ENCODE results near the gene ATG14.
"Not testable (repeated sequence)": the region's sequence is repeated elsewhere in the genome, so short reads cannot be mapped to it uniquely, and the experiment has no call there.

The ATG14 gene

GRCh38 chr14:55347040-55347439 lies 64.6 kb downstream of the ATG14 start:
- Histone ChIP-seq H3K27ac (ENCODE audit: insufficient read depth, low read length, poor library complexity, severe bottlenecking) (no peak overlapping the region), H3K4me1 (ENCODE audit: control insufficient read depth, insufficient read depth, low read length, poor library complexity, severe bottlenecking) (peaks cover 4% of the 10 kb centered on the region), H3K36me3 (ENCODE audit: control insufficient read depth, insufficient read depth, low read length) (peaks cover 15% of the 10 kb centered on the region), H3K27me3 (replicated peaks; ENCODE audit: control insufficient read depth, insufficient read depth, low read length, poor library complexity, severe bottlenecking) (no peaks in the 10 kb centered on the region), H3K4me3 (ENCODE audit: insufficient read depth, low read depth, low read length, poor library complexity, severe bottlenecking) (no peak overlapping the region), H3K9me3 (ENCODE audit: control insufficient read depth, low read length) (no peaks in the 10 kb centered on the region)
- DNase-seq, result no peak

GRCh38 chr14:55344582-55345163 lies 67.0 kb downstream of the ATG14 start:
- H3K4me3 ChIP-seq (ENCODE audit: insufficient read depth, low read depth, low read length, poor library complexity, severe bottlenecking); H3K9me3 ChIP-seq (ENCODE audit: control insufficient read depth, low read length); H3K4me1 ChIP-seq (ENCODE audit: control insufficient read depth, insufficient read depth, low read length, poor library complexity, severe bottlenecking); H3K27ac ChIP-seq (ENCODE audit: insufficient read depth, low read length, poor library complexity, severe bottlenecking); H3K36me3 ChIP-seq (ENCODE audit: control insufficient read depth, insufficient read depth, low read length); DNase-seq; H3K27me3 ChIP-seq (replicated peaks; ENCODE audit: control insufficient read depth, insufficient read depth, low read length, poor library complexity, severe bottlenecking): not testable (repeated sequence)

DNA sequence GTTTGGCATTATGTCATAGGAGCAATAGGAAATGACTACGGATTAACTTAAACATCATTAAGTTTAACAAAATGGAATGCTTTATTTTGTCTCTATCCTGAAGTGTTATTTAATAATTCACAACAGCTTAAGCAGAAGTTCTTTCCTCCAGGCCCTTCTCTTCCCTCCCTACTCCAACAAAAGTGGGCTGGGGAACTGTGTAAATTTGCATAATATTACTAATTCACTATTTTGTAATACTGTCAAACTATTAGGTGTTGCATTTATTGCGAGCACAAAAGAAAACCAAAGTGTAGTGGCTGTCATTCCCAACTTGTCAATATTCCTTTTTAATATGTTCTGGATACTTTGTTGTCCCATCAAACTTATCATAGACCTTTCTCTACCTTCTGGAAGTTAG lies 69.8 kb downstream of the ATG14 start:
- H3K27ac ChIP-seq (ENCODE audit: insufficient read depth, low read length, poor library complexity, severe bottlenecking), result no peak overlapping the region
- no peaks in the 10 kb centered on the region for H3K9me3 ChIP-seq (ENCODE audit: control insufficient read depth, low read length)
- no peak overlapping the region for H3K4me3 ChIP-seq (ENCODE audit: insufficient read depth, low read depth, low read length, poor library complexity, severe bottlenecking)
- DNase-seq, result no peak
- H3K27me3 ChIP-seq (replicated peaks; ENCODE audit: control insufficient read depth, insufficient read depth, low read length, poor library complexity, severe bottlenecking), result no peaks in the 10 kb centered on the region
- no peaks in the 10 kb centered on the region for H3K36me3 ChIP-seq (ENCODE audit: control insufficient read depth, insufficient read depth, low read length)
- peaks cover 20% of the 10 kb centered on the region for H3K4me1 ChIP-seq (ENCODE audit: control insufficient read depth, insufficient read depth, low read length, poor library complexity, severe bottlenecking)

DNA sequence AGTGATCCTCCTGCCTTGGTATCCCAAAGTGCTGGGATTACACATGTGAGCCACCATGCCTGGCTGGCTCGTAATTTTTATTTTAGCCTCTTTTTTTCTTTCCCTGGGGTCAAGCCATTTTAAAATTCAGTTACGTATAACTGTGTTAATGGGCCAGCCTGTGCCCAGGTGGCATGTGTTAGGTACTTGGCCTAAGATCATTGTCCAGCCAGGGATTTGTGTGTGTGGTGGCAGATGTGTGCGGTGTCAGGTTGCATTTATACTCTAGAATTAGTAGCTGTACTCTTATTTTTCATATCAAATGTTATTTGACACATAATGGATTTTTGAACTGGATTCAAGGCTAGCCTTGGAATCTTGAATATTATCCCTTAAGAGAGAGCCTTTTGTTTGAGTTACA lies 71.1 kb downstream of the ATG14 start:
- DNase-seq, result no peak
- Histone ChIP-seq H3K9me3 (ENCODE audit: control insufficient read depth, low read length) (no peaks in the 10 kb centered on the region), H3K27ac (ENCODE audit: insufficient read depth, low read length, poor library complexity, severe bottlenecking) (no peak overlapping the region), H3K36me3 (ENCODE audit: control insufficient read depth, insufficient read depth, low read length) (no peaks in the 10 kb centered on the region), H3K4me3 (ENCODE audit: insufficient read depth, low read depth, low read length, poor library complexity, severe bottlenecking) (no peak overlapping the region), H3K27me3 (replicated peaks; ENCODE audit: control insufficient read depth, insufficient read depth, low read length, poor library complexity, severe bottlenecking) (no peaks in the 10 kb centered on the region), H3K4me1 (ENCODE audit: control insufficient read depth, insufficient read depth, low read length, poor library complexity, severe bottlenecking) (peaks cover 33% of the 10 kb centered on the region)

GRCh38 chr14:55339770-55340169 lies 71.9 kb downstream of the ATG14 start:
- no peak overlapping the region for H3K27ac ChIP-seq (ENCODE audit: insufficient read depth, low read length, poor library complexity, severe bottlenecking)
- no peak for DNase-seq
- no peaks in the 10 kb centered on the region for H3K36me3 ChIP-seq (ENCODE audit: control insufficient read depth, insufficient read depth, low read length)
- peaks cover 39% of the 10 kb centered on the region for H3K4me1 ChIP-seq (ENCODE audit: control insufficient read depth, insufficient read depth, low read length, poor library complexity, severe bottlenecking)
- H3K9me3 ChIP-seq (ENCODE audit: control insufficient read depth, low read length), result no peaks in the 10 kb centered on the region
- H3K27me3 ChIP-seq (replicated peaks; ENCODE audit: control insufficient read depth, insufficient read depth, low read length, poor library complexity, severe bottlenecking), result no peaks in the 10 kb centered on the region
- no peak overlapping the region for H3K4me3 ChIP-seq (ENCODE audit: insufficient read depth, low read depth, low read length, poor library complexity, severe bottlenecking)

DNA sequence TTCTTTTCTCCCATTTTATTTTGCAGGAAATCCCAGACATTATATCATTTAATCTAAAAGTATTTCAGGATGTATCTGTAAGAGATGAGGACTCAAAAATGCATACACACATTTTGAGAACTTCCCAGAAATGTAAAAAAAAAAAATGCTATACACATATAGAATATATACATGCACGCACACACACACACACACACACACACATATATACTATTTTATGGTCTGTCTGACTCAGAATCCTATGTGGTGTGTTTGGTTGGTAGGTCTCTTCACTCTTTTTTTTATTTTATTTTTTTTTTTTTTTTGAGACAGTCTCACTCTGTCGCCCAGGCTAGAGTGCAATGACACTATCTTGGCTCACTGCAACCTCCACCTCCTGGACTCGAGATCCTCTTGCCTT lies 74.9 kb downstream of the ATG14 start:
- no peaks in the 10 kb centered on the region for H3K36me3 ChIP-seq (ENCODE audit: control insufficient read depth, insufficient read depth, low read length)
- no peaks in the 10 kb centered on the region for H3K27me3 ChIP-seq (replicated peaks; ENCODE audit: control insufficient read depth, insufficient read depth, low read length, poor library complexity, severe bottlenecking)
- H3K9me3 ChIP-seq (ENCODE audit: control insufficient read depth, low read length), result no peaks in the 10 kb centered on the region
- DNase-seq, result no peak
- H3K4me3 ChIP-seq (ENCODE audit: insufficient read depth, low read depth, low read length, poor library complexity, severe bottlenecking), result no peak overlapping the region
- peak overlapping the region; percentile 19 for H3K27ac ChIP-seq (ENCODE audit: insufficient read depth, low read length, poor library complexity, severe bottlenecking)
- H3K4me1 ChIP-seq (ENCODE audit: control insufficient read depth, insufficient read depth, low read length, poor library complexity, severe bottlenecking), result peaks cover 50% of the 10 kb centered on the region

DNA sequence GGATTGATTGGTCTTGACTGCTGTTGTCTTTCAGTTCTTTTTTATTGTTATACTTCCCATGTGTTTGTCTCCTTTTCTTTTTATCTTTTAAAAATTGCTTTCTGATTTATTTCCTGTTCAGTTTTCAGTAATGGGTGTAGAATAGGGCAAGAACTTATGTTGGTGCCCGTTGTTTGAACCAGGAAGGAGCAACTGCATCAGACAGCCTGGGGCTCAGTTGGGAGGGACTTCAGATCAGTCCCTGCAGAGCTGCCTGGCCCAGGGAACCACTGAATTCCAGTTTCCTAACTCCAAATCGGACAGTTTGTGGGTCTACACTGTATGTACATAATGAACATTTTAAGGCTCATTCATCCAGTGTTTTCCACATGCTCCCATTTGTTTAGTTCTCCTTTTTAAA lies 75.5 kb downstream of the ATG14 start:
- Histone ChIP-seq H3K27me3 (replicated peaks; ENCODE audit: control insufficient read depth, insufficient read depth, low read length, poor library complexity, severe bottlenecking) (no peaks in the 10 kb centered on the region), H3K27ac (ENCODE audit: insufficient read depth, low read length, poor library complexity, severe bottlenecking) (peak overlapping the region; percentile 23), H3K36me3 (ENCODE audit: control insufficient read depth, insufficient read depth, low read length) (no peaks in the 10 kb centered on the region), H3K4me3 (ENCODE audit: insufficient read depth, low read depth, low read length, poor library complexity, severe bottlenecking) (no peak overlapping the region), H3K9me3 (ENCODE audit: control insufficient read depth, low read length) (no peaks in the 10 kb centered on the region), H3K4me1 (ENCODE audit: control insufficient read depth, insufficient read depth, low read length, poor library complexity, severe bottlenecking) (peaks cover 50% of the 10 kb centered on the region)
- peak in 1 of 3 donors; percentile 29 for DNase-seq

DNA sequence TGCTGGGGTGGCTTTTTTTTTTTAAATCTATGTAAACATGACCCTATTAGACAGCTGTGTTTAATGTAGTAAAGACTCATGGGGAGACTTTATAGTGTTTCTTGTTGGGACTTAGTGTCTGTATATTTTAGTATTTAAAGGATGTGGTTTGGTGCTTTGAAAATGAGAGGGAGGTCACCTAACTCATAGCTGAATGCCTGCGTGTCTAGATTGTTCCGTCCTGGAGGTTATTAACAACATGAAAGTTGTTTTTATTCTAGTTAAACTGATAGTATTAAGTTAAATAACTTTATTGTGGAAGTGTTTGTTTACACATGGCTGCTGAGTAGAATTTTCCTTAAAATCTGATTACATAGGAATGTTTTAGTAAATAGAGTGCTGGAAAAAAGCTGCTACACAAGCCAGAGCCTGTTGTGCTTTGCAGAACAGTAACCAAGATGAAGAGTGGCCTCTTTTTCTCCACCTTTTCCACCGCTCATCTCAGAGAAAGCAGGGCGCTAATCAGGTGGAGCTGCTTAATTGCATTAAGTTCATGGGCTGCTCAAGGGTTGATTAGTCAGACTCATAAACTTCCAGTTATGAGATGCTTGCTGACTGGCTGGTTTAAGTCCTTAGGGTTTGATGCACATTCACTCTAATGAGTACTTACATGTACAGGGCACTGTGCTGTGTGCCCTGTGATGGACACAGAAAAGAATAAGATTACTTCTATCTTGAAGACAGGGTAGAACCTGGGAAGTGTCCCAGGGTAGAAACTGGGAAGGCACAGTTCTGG lies 77.7 kb downstream of the ATG14 start:
- Histone ChIP-seq H3K27me3 (replicated peaks; ENCODE audit: control insufficient read depth, insufficient read depth, low read length, poor library complexity, severe bottlenecking) (no peaks in the 10 kb centered on the region), H3K9me3 (ENCODE audit: control insufficient read depth, low read length) (no peaks in the 10 kb centered on the region), H3K4me3 (ENCODE audit: insufficient read depth, low read depth, low read length, poor library complexity, severe bottlenecking) (peak overlapping the region; percentile 29), H3K36me3 (ENCODE audit: control insufficient read depth, insufficient read depth, low read length) (no peaks in the 10 kb centered on the region), H3K4me1 (ENCODE audit: control insufficient read depth, insufficient read depth, low read length, poor library complexity, severe bottlenecking) (peaks cover 42% of the 10 kb centered on the region), H3K27ac (ENCODE audit: insufficient read depth, low read length, poor library complexity, severe bottlenecking) (peak overlapping the region; percentile 68)
- DNase-seq, result no peak

DNA sequence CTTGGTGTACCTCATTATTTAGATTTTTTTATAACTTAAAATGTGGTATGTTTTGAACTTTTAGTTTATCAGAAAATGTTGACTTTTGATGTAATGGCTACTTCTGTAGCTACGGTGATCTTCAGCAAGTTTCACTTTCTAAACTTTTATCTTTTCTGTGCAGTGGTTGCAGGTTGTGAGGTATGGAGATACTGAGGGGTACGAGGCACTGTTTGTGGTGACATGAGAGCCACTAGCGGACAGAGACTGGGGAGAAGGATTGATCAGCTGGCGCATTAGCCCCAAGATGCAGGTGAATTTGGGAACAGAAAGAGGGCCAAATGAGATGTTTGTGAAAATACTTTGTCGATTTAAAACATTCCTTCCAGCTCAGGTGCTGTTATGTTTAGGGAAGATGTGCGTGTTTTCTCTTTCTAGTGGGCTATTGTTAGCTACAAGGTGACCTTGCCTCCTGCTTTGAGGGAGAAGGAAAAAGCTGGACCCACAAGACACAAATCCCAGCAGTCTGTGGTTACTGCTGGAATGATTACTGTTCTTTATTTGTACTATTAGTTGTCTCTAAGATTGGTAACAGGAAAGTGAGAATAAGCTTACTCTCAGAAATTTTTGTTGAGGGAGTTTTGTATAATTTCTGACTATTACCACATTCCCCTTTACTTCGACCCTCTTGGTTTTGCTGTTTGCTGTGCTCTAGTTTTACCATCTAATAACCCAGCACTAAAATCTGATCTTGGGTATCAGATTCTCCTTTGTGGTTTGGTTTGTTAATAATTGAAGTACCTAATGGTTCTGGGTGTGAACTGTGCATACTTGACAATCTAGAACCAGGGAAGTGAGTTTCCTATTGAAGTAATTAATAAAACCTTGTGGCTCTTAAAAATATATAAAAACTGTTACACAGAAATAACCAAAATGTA lies 78.7 kb downstream of the ATG14 start:
- peaks cover 38% of the 10 kb centered on the region for H3K4me1 ChIP-seq (ENCODE audit: control insufficient read depth, insufficient read depth, low read length, poor library complexity, severe bottlenecking)

More for the DNA sequence above, 78.7 kb downstream of the ATG14 start:
- H3K36me3 ChIP-seq (ENCODE audit: control insufficient read depth, insufficient read depth, low read length), result no peaks in the 10 kb centered on the region
- H3K9me3 ChIP-seq (ENCODE audit: control insufficient read depth, low read length), result no peaks in the 10 kb centered on the region
- peak overlapping the region; percentile 51 for H3K4me3 ChIP-seq (ENCODE audit: insufficient read depth, low read depth, low read length, poor library complexity, severe bottlenecking)
- peak overlapping the region; percentile 68 for H3K27ac ChIP-seq (ENCODE audit: insufficient read depth, low read length, poor library complexity, severe bottlenecking)
- no peak for DNase-seq
- no peaks in the 10 kb centered on the region for H3K27me3 ChIP-seq (replicated peaks; ENCODE audit: control insufficient read depth, insufficient read depth, low read length, poor library complexity, severe bottlenecking)

Data from effector memory CD4-positive, alpha-beta T cell (primary cell).